H9 (cell line): ENCODE measurements around the gene SPDYE2B. TPM values are rescaled to one million over a fixed set of nuclear protein-coding genes. Genes with fewer than 3 reads are reported as not detected.
"Not testable (repeated sequence)": the region's sequence is repeated elsewhere in the genome, so short reads cannot be mapped to it uniquely, and the experiment has no call there.

Source experiments
- DNase-seq: peaks from one replicate; pipeline ENCODE4 v3.0.0-alpha.2; 2017
- H2AFZ ChIP-seq: one replicate; pipeline ENCODE4 v1.6.1; 2013; ENCODE audit warnings: mild to moderate bottlenecking, low read length, control low read depth, moderate library complexity
- H2AK5ac ChIP-seq: 2 replicates; pipeline ENCODE4 v1.6.1; 2013; ENCODE audit warnings: low read length, control low read depth, mixed read lengths; ENCODE audit not compliant: insufficient read length
- H2BK120ac ChIP-seq: one replicate; pipeline ENCODE4 v1.6.1; 2013; ENCODE audit warnings: low read depth, mild to moderate bottlenecking, low read length, control low read depth, inconsistent platforms; ENCODE audit not compliant: poor library complexity, severe bottlenecking
- H2BK12ac ChIP-seq: 2 replicates; pipeline ENCODE4 v1.6.1; 2013; ENCODE audit warnings: low read length, control low read depth, mixed read lengths, low read depth; ENCODE audit not compliant: insufficient read length
- H2BK15ac ChIP-seq: 2 replicates; pipeline ENCODE4 v1.6.1; 2013; ENCODE audit warnings: low read depth, low read length, control low read depth
- H2BK20ac ChIP-seq: one replicate; pipeline ENCODE4 v1.6.1; 2013; ENCODE audit warnings: low read depth, mild to moderate bottlenecking, low read length, control low read depth, inconsistent platforms; ENCODE audit not compliant: poor library complexity, severe bottlenecking
- H2BK5ac ChIP-seq: 2 replicates; pipeline ENCODE4 v1.6.1; 2013; ENCODE audit warnings: low read length, control low read depth, mixed read lengths; ENCODE audit not compliant: insufficient read length
- H3K14ac ChIP-seq: 2 replicates; pipeline ENCODE4 v1.6.1; 2013; ENCODE audit warnings: low read length, control low read depth; ENCODE audit not compliant: insufficient read depth
- H3K18ac ChIP-seq: 2 replicates; pipeline ENCODE4 v1.6.1; 2013; ENCODE audit warnings: low read depth, mild to moderate bottlenecking, mixed read lengths, low read length, control low read depth; ENCODE audit not compliant: insufficient read length
- H3K23ac ChIP-seq: 2 replicates; pipeline ENCODE4 v1.6.1; 2013; ENCODE audit warnings: low read length, control low read depth, mixed read lengths, low read depth; ENCODE audit not compliant: insufficient read length
- H3K23me2 ChIP-seq: 2 replicates; pipeline ENCODE4 v1.6.1; 2013; ENCODE audit warnings: low read depth, mild to moderate bottlenecking, mixed read lengths, low read length, control low read depth; ENCODE audit not compliant: insufficient read length, poor library complexity, severe bottlenecking
- H3K27ac ChIP-seq: 2 replicates; pipeline ENCODE4 v1.5.1; 2013; ENCODE audit warnings: low read length, control low read depth, mixed read lengths, low read depth; ENCODE audit not compliant: insufficient read length
- H3K27me3 ChIP-seq: 2 replicates; pipeline ENCODE4 v1.6.1; 2013; ENCODE audit warnings: low read length, control low read depth, inconsistent platforms; ENCODE audit not compliant: insufficient read depth
- H3K4ac ChIP-seq: 2 replicates; pipeline ENCODE4 v1.6.1; 2013; ENCODE audit warnings: low read depth, mild to moderate bottlenecking, control low read depth, inconsistent platforms, low read length, moderate library complexity
- H3K4me1 ChIP-seq: 2 replicates; pipeline ENCODE4 v1.6.1; 2013; ENCODE audit warnings: low read length, control low read depth, inconsistent platforms; ENCODE audit not compliant: insufficient read depth
- H3K4me2 ChIP-seq: 2 replicates; pipeline ENCODE4 v1.6.1; 2013; ENCODE audit warnings: low read length, control low read depth, mixed read lengths; ENCODE audit not compliant: insufficient read length, insufficient read depth
- H3K56ac ChIP-seq: 2 replicates; pipeline ENCODE4 v1.6.1; 2013; ENCODE audit warnings: low read depth, mild to moderate bottlenecking, mixed read lengths, low read length, control low read depth; ENCODE audit not compliant: insufficient read length
- H3K79me1 ChIP-seq: 2 replicates; pipeline ENCODE4 v1.6.1; 2013; ENCODE audit warnings: low read depth, mild to moderate bottlenecking, moderate library complexity, low read length, control low read depth, inconsistent platforms; ENCODE audit not compliant: insufficient read depth, poor library complexity, severe bottlenecking
- H3K79me2 ChIP-seq: 2 replicates; pipeline ENCODE4 v1.6.1; 2013; ENCODE audit warnings: low read length, control low read depth, inconsistent platforms; ENCODE audit not compliant: insufficient read depth
- H3K9ac ChIP-seq: 2 replicates; pipeline ENCODE4 v1.6.1; 2013; ENCODE audit warnings: low read length, control low read depth, mixed read lengths; ENCODE audit not compliant: insufficient read length; ENCODE audit errors: extremely low read depth
- H3K9me3 ChIP-seq: one replicate; pipeline ENCODE4 v1.6.1; 2013; ENCODE audit warnings: low read depth, low read length, inconsistent platforms; ENCODE audit not compliant: control insufficient read depth
- H3T11ph ChIP-seq: one replicate; pipeline ENCODE4 v1.6.1; 2013; ENCODE audit warnings: mild to moderate bottlenecking, low read length, control low read depth, inconsistent platforms
- H4K20me1 ChIP-seq: one replicate; pipeline ENCODE4 v1.6.1; 2013; ENCODE audit not compliant: control insufficient read depth, insufficient read length, insufficient read depth
- H4K5ac ChIP-seq: 2 replicates; pipeline ENCODE4 v1.6.1; 2013; ENCODE audit warnings: low read depth, mild to moderate bottlenecking, mixed read lengths, low read length, control low read depth; ENCODE audit not compliant: insufficient read length
- H4K8ac ChIP-seq: replicated peaks from 2 replicates; pipeline ENCODE4 v1.6.1; 2013; ENCODE audit warnings: low read length, control low read depth, mixed read lengths, low read depth; ENCODE audit not compliant: insufficient read length
- H4K91ac ChIP-seq: 2 replicates; pipeline ENCODE4 v1.6.1; 2013; ENCODE audit warnings: low read depth, mild to moderate bottlenecking, moderate library complexity, mixed read lengths, low read length, control low read depth; ENCODE audit not compliant: insufficient read length
- H3K27ac Mint-ChIP-seq, 3 experiments: 2 replicates in 2 of 3; 3 replicates in 1 of 3; pipeline ENCODE4 v1.8.0; 2020 to 2021; ENCODE audit warnings: mixed read lengths in 3 of 3, mild to moderate bottlenecking in 1 of 3, moderate library complexity in 1 of 3
- H3K27me3 Mint-ChIP-seq: 2 replicates; pipeline ENCODE4 v1.8.0; 2021; ENCODE audit warnings: low read depth, mild to moderate bottlenecking, moderate library complexity, mixed read lengths
- H3K36me3 Mint-ChIP-seq, 3 experiments: 2 replicates in 2 of 3; 3 replicates in 1 of 3; pipeline ENCODE4 v1.8.0; 2020 to 2021; ENCODE audit warnings: low read depth in 3 of 3, mixed read lengths in 3 of 3; ENCODE audit not compliant: insufficient read depth in 1 of 3
- H3K4me1 Mint-ChIP-seq, 2 experiments: 2 replicates each; pipeline ENCODE4 v1.8.0; 2020; ENCODE audit warnings: mixed read lengths in 2 of 2
- H3K4me3 Mint-ChIP-seq, 2 experiments: 2 replicates in 1 of 2; 3 replicates in 1 of 2; pipeline ENCODE4 v1.8.0; 2020 to 2021; ENCODE audit warnings: mild to moderate bottlenecking in 2 of 2, mixed read lengths in 2 of 2, moderate library complexity in 1 of 2
- H3K9me3 Mint-ChIP-seq, 2 experiments: 2 replicates in 1 of 2; 3 replicates in 1 of 2; pipeline ENCODE4 v1.8.0; 2020; ENCODE audit warnings: mild to moderate bottlenecking in 2 of 2, mixed read lengths in 2 of 2, moderate library complexity in 1 of 2
- WGBS: extraction: QIAGEN DNeasy Blood & Tissue Kit; methylation state at CpG from one replicate; pipeline ENCODE4 v1.1.7; 2013; ENCODE audit warnings: missing lambda C conversion rate, low lambda C conversion rate, mixed read lengths; ENCODE audit not compliant: insufficient read length; ENCODE audit errors: extremely low coverage; 5-methylcytosine and 5-hydroxymethylcytosine counted together
- total RNA-seq: library from RNA; stranded (reverse); gene quantifications from 2 replicates; pipeline ENCODE4 v1.2.1, GENCODE V29; 2021

SPDYE2B gene
- total RNA-seq, 1 experiment from 2014 or later = not detected

GRCh38 chr7:102666850-102667249, 16.7 kb downstream of the SPDYE2B start:
- not testable (repeated sequence) for H4K91ac ChIP-seq, H3K4ac ChIP-seq, H3K27me3 ChIP-seq, H3K79me2 ChIP-seq, H3K4me2 ChIP-seq, H3K23me2 ChIP-seq, H3K18ac ChIP-seq, H2BK12ac ChIP-seq, H3K4me3 Mint-ChIP-seq, H2BK120ac ChIP-seq, H3K23ac ChIP-seq, H3K9ac ChIP-seq, H2BK5ac ChIP-seq, H3K9me3 Mint-ChIP-seq, H3K27me3 Mint-ChIP-seq, H3K56ac ChIP-seq, H3T11ph ChIP-seq, H2BK20ac ChIP-seq, H3K36me3 Mint-ChIP-seq, H3K27ac ChIP-seq, H2AFZ ChIP-seq, H4K5ac ChIP-seq, H2BK15ac ChIP-seq, H3K4me1 ChIP-seq, H4K20me1 ChIP-seq, H3K9me3 ChIP-seq, H4K8ac ChIP-seq, H3K4me1 Mint-ChIP-seq, DNase-seq, H3K27ac Mint-ChIP-seq, H3K79me1 ChIP-seq, H3K14ac ChIP-seq, H2AK5ac ChIP-seq
- WGBS = no CpG with 5 or more reads among the region's 16 CpGs

- H2BK12ac ChIP-seq, H4K91ac ChIP-seq, H3K79me1 ChIP-seq, H2BK120ac ChIP-seq, H3K36me3 Mint-ChIP-seq, H4K20me1 ChIP-seq, H4K8ac ChIP-seq, H3T11ph ChIP-seq, H3K79me2 ChIP-seq, H3K23me2 ChIP-seq, H3K27ac Mint-ChIP-seq, DNase-seq, H3K9ac ChIP-seq, H3K4me1 ChIP-seq, H3K4me1 Mint-ChIP-seq, H3K9me3 Mint-ChIP-seq, H3K14ac ChIP-seq, H3K27me3 ChIP-seq, H3K4me2 ChIP-seq, H3K27ac ChIP-seq, H3K27me3 Mint-ChIP-seq, H4K5ac ChIP-seq, H3K23ac ChIP-seq, H2BK15ac ChIP-seq, H3K4ac ChIP-seq, H3K4me3 Mint-ChIP-seq, H2AFZ ChIP-seq, H3K56ac ChIP-seq, H3K9me3 ChIP-seq, H2AK5ac ChIP-seq, H2BK20ac ChIP-seq, H3K18ac ChIP-seq, H2BK5ac ChIP-seq: not testable (repeated sequence)
- WGBS = no CpG with 5 or more reads among the region's 14 CpGs
Measured at GRCh38 chr7:102667523-102667922, 17.4 kb downstream of the SPDYE2B start.
